ENCODE results near the gene ADGRL3.

The ADGRL3 gene

DNA sequence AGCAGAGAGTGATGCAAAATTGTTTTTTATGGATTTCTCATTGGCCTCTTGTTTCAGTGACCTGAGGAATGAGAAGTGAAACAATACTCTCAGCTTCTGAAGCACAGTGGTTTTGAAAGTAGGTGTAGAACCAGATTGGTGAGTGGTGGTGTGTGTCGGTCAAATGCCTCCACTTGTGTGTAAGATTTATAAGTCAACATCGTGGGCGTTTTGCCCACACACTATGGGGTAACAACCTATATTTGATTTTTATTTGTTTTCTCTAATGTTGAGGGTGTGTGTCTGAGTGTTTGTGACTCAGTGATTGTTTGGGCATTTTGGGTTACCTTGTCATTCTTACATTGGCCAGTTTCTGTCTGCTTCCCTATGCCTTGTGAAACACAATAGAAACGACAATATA lies 23.3 kb downstream of the ADGRL3 start:
- no peak overlapping the region for H3K27ac ChIP-seq (ENCODE audit: insufficient read depth, low read length, poor library complexity, severe bottlenecking)
- no peak overlapping the region for H3K4me3 ChIP-seq (ENCODE audit: insufficient read depth, low read depth, low read length, poor library complexity, severe bottlenecking)
- DNase-seq: no peak
- H3K4me1 ChIP-seq (ENCODE audit: control insufficient read depth, insufficient read depth, low read length, poor library complexity, severe bottlenecking): no peaks in the 10 kb centered on the region
- no peaks in the 10 kb centered on the region for H3K36me3 ChIP-seq (ENCODE audit: control insufficient read depth, insufficient read depth, low read length)
- no peaks in the 10 kb centered on the region for H3K9me3 ChIP-seq (ENCODE audit: control insufficient read depth, low read length)
- H3K27me3 ChIP-seq (replicated peaks; ENCODE audit: control insufficient read depth, insufficient read depth, low read length, poor library complexity, severe bottlenecking): no peaks in the 10 kb centered on the region

DNA sequence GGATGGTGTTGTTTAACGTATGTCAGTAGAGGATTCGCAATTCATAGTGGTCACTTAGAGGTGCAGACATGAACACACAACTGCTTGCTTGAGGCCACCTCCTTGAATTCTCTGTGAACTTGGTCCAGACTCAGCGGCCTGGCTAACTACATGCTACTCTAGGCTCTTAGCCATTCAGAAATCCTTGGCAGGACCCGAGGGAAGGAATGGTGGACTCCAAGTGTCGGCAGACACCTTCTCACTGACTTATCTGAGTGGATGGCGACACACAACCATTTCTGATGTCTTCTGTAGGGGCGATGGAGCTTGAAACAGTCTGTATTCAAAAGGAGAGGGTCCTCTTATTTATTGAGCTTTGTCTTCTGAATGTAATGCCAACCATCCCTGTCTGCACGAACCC lies 24.4 kb downstream of the ADGRL3 start:
- Histone ChIP-seq H3K9me3 (ENCODE audit: control insufficient read depth, low read length) (no peaks in the 10 kb centered on the region), H3K36me3 (ENCODE audit: control insufficient read depth, insufficient read depth, low read length) (no peaks in the 10 kb centered on the region), H3K4me3 (ENCODE audit: insufficient read depth, low read depth, low read length, poor library complexity, severe bottlenecking) (no peak overlapping the region), H3K27me3 (replicated peaks; ENCODE audit: control insufficient read depth, insufficient read depth, low read length, poor library complexity, severe bottlenecking) (no peaks in the 10 kb centered on the region), H3K27ac (ENCODE audit: insufficient read depth, low read length, poor library complexity, severe bottlenecking) (no peak overlapping the region), H3K4me1 (ENCODE audit: control insufficient read depth, insufficient read depth, low read length, poor library complexity, severe bottlenecking) (no peaks in the 10 kb centered on the region)
- no peak for DNase-seq

DNA sequence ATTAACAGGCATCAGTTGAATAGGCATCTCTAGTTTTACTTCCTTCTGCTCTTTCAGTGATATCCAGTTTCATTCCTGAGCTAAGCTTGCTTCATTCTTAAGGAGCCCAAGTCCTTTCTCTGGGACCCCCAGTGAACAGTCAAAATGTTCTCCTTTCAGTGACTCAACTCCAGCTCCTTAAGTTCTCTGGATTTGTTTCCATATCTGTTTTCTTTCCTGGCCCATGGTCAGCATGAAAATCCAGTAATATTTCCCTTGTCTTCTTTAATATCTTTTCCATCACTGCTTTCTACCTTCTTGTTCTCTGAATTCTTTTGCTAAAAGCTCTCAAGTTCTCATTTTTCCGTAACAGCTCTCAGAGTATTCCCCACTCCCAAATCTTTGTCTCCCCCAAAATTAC lies 25.5 kb downstream of the ADGRL3 start:
- no peak for DNase-seq
- Histone ChIP-seq H3K9me3 (ENCODE audit: control insufficient read depth, low read length) (no peaks in the 10 kb centered on the region), H3K27ac (ENCODE audit: insufficient read depth, low read length, poor library complexity, severe bottlenecking) (no peak overlapping the region), H3K27me3 (replicated peaks; ENCODE audit: control insufficient read depth, insufficient read depth, low read length, poor library complexity, severe bottlenecking) (no peaks in the 10 kb centered on the region), H3K36me3 (ENCODE audit: control insufficient read depth, insufficient read depth, low read length) (no peaks in the 10 kb centered on the region), H3K4me3 (ENCODE audit: insufficient read depth, low read depth, low read length, poor library complexity, severe bottlenecking) (no peak overlapping the region), H3K4me1 (ENCODE audit: control insufficient read depth, insufficient read depth, low read length, poor library complexity, severe bottlenecking) (no peaks in the 10 kb centered on the region)

- no peaks in the 10 kb centered on the region for H3K4me1 ChIP-seq (ENCODE audit: control insufficient read depth, insufficient read depth, low read length, poor library complexity, severe bottlenecking)
- no peak overlapping the region for H3K27ac ChIP-seq (ENCODE audit: insufficient read depth, low read length, poor library complexity, severe bottlenecking)
- no peaks in the 10 kb centered on the region for H3K36me3 ChIP-seq (ENCODE audit: control insufficient read depth, insufficient read depth, low read length)
- H3K4me3 ChIP-seq (ENCODE audit: insufficient read depth, low read depth, low read length, poor library complexity, severe bottlenecking): no peak overlapping the region
- DNase-seq: no peak
- H3K27me3 ChIP-seq (replicated peaks; ENCODE audit: control insufficient read depth, insufficient read depth, low read length, poor library complexity, severe bottlenecking): no peaks in the 10 kb centered on the region
- no peaks in the 10 kb centered on the region for H3K9me3 ChIP-seq (ENCODE audit: control insufficient read depth, low read length)
Observed at GRCh38 chr4:61231421-61231820, 31.3 kb downstream of the ADGRL3 start.

GRCh38 chr4:61239250-61239649 lies 39.1 kb downstream of the ADGRL3 start:
- Histone ChIP-seq H3K27ac (ENCODE audit: insufficient read depth, low read length, poor library complexity, severe bottlenecking) (no peak overlapping the region), H3K36me3 (ENCODE audit: control insufficient read depth, insufficient read depth, low read length) (no peaks in the 10 kb centered on the region), H3K27me3 (replicated peaks; ENCODE audit: control insufficient read depth, insufficient read depth, low read length, poor library complexity, severe bottlenecking) (no peaks in the 10 kb centered on the region), H3K9me3 (ENCODE audit: control insufficient read depth, low read length) (no peaks in the 10 kb centered on the region), H3K4me1 (ENCODE audit: control insufficient read depth, insufficient read depth, low read length, poor library complexity, severe bottlenecking) (no peaks in the 10 kb centered on the region), H3K4me3 (ENCODE audit: insufficient read depth, low read depth, low read length, poor library complexity, severe bottlenecking) (no peak overlapping the region)
- DNase-seq: no peak

DNA sequence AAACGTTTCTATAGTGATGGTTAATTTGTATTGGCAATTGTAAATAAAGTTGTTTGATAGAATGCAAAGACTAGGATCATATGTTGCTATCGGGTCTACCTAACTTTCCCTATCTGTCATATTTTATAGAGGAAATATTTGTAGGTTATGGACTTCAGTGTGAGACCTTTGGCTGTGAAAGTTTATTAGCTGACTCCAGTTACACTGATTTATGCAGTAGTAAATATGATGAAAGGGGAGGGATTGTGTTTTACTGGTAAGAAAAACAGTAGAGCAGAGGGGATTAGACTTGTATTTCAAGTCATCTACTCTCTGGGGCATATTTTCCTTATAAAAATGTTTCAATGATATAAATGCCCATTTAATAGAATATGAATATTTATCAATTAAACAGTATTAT lies 43.8 kb downstream of the ADGRL3 start:
- no peak overlapping the region for H3K4me3 ChIP-seq (ENCODE audit: insufficient read depth, low read depth, low read length, poor library complexity, severe bottlenecking)
- DNase-seq: no peak
- H3K36me3 ChIP-seq (ENCODE audit: control insufficient read depth, insufficient read depth, low read length): no peaks in the 10 kb centered on the region
- H3K27ac ChIP-seq (ENCODE audit: insufficient read depth, low read length, poor library complexity, severe bottlenecking): no peak overlapping the region
- no peaks in the 10 kb centered on the region for H3K27me3 ChIP-seq (replicated peaks; ENCODE audit: control insufficient read depth, insufficient read depth, low read length, poor library complexity, severe bottlenecking)
- H3K4me1 ChIP-seq (ENCODE audit: control insufficient read depth, insufficient read depth, low read length, poor library complexity, severe bottlenecking): no peaks in the 10 kb centered on the region
- no peaks in the 10 kb centered on the region for H3K9me3 ChIP-seq (ENCODE audit: control insufficient read depth, low read length)

DNA sequence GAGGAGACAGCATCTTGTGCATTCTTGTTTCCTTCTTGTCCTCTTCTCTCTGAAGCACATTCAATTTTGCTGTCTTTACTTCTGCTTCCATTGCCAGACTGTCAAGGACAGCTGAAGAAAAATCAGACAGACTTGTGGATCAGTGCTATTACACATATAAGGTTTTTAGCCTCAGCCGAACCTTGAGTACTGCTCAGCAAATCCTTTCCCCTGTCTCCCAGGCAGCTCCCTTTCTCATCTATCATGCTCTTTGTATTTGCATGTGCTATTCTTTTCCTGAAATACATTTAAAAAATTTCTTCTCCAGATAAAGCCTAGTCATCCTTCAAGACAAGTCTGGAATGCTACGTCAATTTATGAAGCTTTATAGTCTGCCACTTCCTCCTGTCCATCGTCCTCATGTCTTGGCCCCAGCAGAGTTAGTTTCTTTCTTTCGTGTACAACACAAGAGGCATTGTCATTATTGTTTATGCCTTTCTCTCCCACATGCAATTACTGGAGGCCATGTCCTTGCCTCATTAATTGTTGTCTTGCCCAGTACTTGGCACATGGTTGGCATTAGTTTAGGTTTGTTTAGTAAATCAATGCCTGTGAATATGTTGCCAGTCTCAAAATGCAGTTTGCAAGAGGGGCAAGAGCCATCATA lies 45.1 kb downstream of the ADGRL3 start:
- Histone ChIP-seq H3K4me3 (ENCODE audit: insufficient read depth, low read depth, low read length, poor library complexity, severe bottlenecking) (no peak overlapping the region), H3K36me3 (ENCODE audit: control insufficient read depth, insufficient read depth, low read length) (no peaks in the 10 kb centered on the region), H3K27ac (ENCODE audit: insufficient read depth, low read length, poor library complexity, severe bottlenecking) (no peak overlapping the region), H3K9me3 (ENCODE audit: control insufficient read depth, low read length) (no peaks in the 10 kb centered on the region), H3K4me1 (ENCODE audit: control insufficient read depth, insufficient read depth, low read length, poor library complexity, severe bottlenecking) (no peaks in the 10 kb centered on the region), H3K27me3 (replicated peaks; ENCODE audit: control insufficient read depth, insufficient read depth, low read length, poor library complexity, severe bottlenecking) (no peaks in the 10 kb centered on the region)
- no peak for DNase-seq

- H3K36me3 ChIP-seq (ENCODE audit: control insufficient read depth, insufficient read depth, low read length): no peaks in the 10 kb centered on the region
- no peak overlapping the region for H3K4me3 ChIP-seq (ENCODE audit: insufficient read depth, low read depth, low read length, poor library complexity, severe bottlenecking)
- H3K27ac ChIP-seq (ENCODE audit: insufficient read depth, low read length, poor library complexity, severe bottlenecking): no peak overlapping the region
- no peaks in the 10 kb centered on the region for H3K9me3 ChIP-seq (ENCODE audit: control insufficient read depth, low read length)
- H3K27me3 ChIP-seq (replicated peaks; ENCODE audit: control insufficient read depth, insufficient read depth, low read length, poor library complexity, severe bottlenecking): no peaks in the 10 kb centered on the region
- DNase-seq: no peak
- no peaks in the 10 kb centered on the region for H3K4me1 ChIP-seq (ENCODE audit: control insufficient read depth, insufficient read depth, low read length, poor library complexity, severe bottlenecking)
Observed at GRCh38 chr4:61246034-61246433, 45.9 kb downstream of the ADGRL3 start.

DNA sequence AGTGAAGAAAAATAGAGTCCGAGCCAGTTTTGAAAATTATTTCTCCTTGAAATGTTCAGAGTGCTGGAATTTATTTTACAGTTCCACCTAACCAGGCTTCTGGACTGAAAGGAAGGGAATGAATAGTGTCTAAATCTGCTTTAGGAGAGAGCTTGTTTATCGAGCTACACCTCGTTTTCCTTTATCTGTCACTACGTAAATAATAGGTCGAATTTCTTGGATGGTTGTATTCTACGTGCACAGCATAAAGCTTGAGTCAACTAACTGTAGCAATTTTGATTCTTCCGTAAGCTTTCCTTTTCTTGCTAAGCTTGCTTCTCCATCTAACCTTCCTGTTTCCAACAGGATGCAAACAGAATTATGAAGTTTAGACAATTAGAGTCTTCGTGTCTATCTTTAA lies 48.6 kb downstream of the ADGRL3 start:
- Histone ChIP-seq H3K36me3 (ENCODE audit: control insufficient read depth, insufficient read depth, low read length) (no peaks in the 10 kb centered on the region), H3K27ac (ENCODE audit: insufficient read depth, low read length, poor library complexity, severe bottlenecking) (no peak overlapping the region), H3K27me3 (replicated peaks; ENCODE audit: control insufficient read depth, insufficient read depth, low read length, poor library complexity, severe bottlenecking) (no peaks in the 10 kb centered on the region), H3K9me3 (ENCODE audit: control insufficient read depth, low read length) (no peaks in the 10 kb centered on the region), H3K4me1 (ENCODE audit: control insufficient read depth, insufficient read depth, low read length, poor library complexity, severe bottlenecking) (no peaks in the 10 kb centered on the region), H3K4me3 (ENCODE audit: insufficient read depth, low read depth, low read length, poor library complexity, severe bottlenecking) (no peak overlapping the region)
- no peak for DNase-seq

DNA sequence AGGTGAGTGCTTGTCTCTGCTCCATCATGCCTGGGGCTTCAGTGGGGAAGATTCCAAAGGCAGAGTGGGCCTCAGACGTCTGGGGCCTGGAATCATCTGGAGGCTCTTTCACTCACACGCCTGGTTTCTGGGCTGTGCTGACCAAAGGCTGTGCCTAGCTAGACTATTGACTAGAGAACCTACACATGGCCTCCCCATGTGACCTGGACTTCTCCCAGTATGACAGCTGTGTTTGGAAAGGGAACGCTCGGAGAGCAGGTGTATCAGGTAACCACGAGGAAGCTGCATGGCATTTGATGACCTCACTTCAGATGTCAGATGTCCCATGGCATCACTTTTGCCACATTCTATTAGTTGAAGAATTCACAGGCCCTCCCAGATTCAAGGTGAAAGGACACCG lies 51.0 kb downstream of the ADGRL3 start:
- no peaks in the 10 kb centered on the region for H3K36me3 ChIP-seq (ENCODE audit: control insufficient read depth, insufficient read depth, low read length)
- H3K27ac ChIP-seq (ENCODE audit: insufficient read depth, low read length, poor library complexity, severe bottlenecking): no peak overlapping the region
- H3K4me3 ChIP-seq (ENCODE audit: insufficient read depth, low read depth, low read length, poor library complexity, severe bottlenecking): no peak overlapping the region
- H3K9me3 ChIP-seq (ENCODE audit: control insufficient read depth, low read length): no peaks in the 10 kb centered on the region
- DNase-seq: no peak
- no peaks in the 10 kb centered on the region for H3K27me3 ChIP-seq (replicated peaks; ENCODE audit: control insufficient read depth, insufficient read depth, low read length, poor library complexity, severe bottlenecking)
- no peaks in the 10 kb centered on the region for H3K4me1 ChIP-seq (ENCODE audit: control insufficient read depth, insufficient read depth, low read length, poor library complexity, severe bottlenecking)
